IMR-90 (cell line): ENCODE data around the gene KIAA1586. TPM values are rescaled to one million over a fixed set of nuclear protein-coding genes. Genes with fewer than 3 reads are reported as not detected.
"Not testable (repeated sequence)": the region's sequence is repeated elsewhere in the genome, so short reads cannot be mapped to it uniquely, and the experiment has no call there.

ENCODE experiments used
- ATAC-seq: fragments of 200-7000 bp; cut with Tn5 transposase; 2 replicates; pipeline ENCODE4 v1.9.1; 2020; ENCODE audit warnings: low read depth, mild to moderate bottlenecking, moderate library complexity
- Bru-seq: library from RNA; stranded (reverse); fragments of 400-500 nt; gene quantifications from one replicate; lab custom pipeline; 2021; lab: Mats Ljungman, UMichigan
- BruChase-seq, 2 experiments: library from RNA; stranded (reverse); fragments of 400-500 nt; gene quantifications; one replicate each; lab custom pipeline; 2021; lab: Mats Ljungman, UMichigan
- BruUV-seq: library from RNA; stranded (reverse); fragments of 400-500 nt; replicated peaks from 2 replicates; lab custom pipeline; 2021; lab: Mats Ljungman, UMichigan
- CTCF ChIA-PET: fragments of 300-600 bp; formaldehyde crosslinking; extraction: SDS; loops from one replicate; lab custom pipeline; 2021; ENCODE audit warnings: antibody characterized with exemption; lab: Yijun Ruan, JAX
- POLR2A ChIA-PET: fragments of 300-600 bp; sonication (Branson Sonifier 250); formaldehyde crosslinking; loops from one replicate; lab custom pipeline; 2022; ENCODE audit warnings: antibody characterized with exemption; ENCODE audit not compliant: unreplicated experiment; lab: Charles Lee
- DNase-seq: peaks from one replicate; pipeline ENCODE4 v3.0.0; 2013
- H2AFZ ChIP-seq: replicated peaks from 2 replicates; pipeline ENCODE3; 2013; ENCODE audit warnings: low read length, mild to moderate bottlenecking; ENCODE audit not compliant: poor library complexity
- H2AK5ac ChIP-seq: 2 replicates; pipeline ENCODE4 v1.6.1; 2013; ENCODE audit warnings: low read depth, low read length, inconsistent platforms
- H2AK9ac ChIP-seq: replicated peaks from 2 replicates; pipeline ENCODE3; 2013; ENCODE audit warnings: mild to moderate bottlenecking, low read depth, low read length, moderate library complexity; ENCODE audit not compliant: poor library complexity
- H2BK120ac ChIP-seq: 2 replicates; pipeline ENCODE4 v1.6.1; 2013; ENCODE audit warnings: low read depth, low read length, inconsistent platforms
- H2BK15ac ChIP-seq: 3 replicates; pipeline ENCODE4 v1.6.1; 2013; ENCODE audit warnings: low read depth, low read length, inconsistent platforms
- H2BK20ac ChIP-seq: 2 replicates; pipeline ENCODE4 v1.6.1; 2013; ENCODE audit warnings: low read depth, mild to moderate bottlenecking, inconsistent platforms, low read length, moderate library complexity
- H2BK5ac ChIP-seq: 2 replicates; pipeline ENCODE4 v1.6.1; 2013; ENCODE audit warnings: mild to moderate bottlenecking, low read depth, low read length, inconsistent platforms; ENCODE audit not compliant: poor library complexity, severe bottlenecking
- H3K14ac ChIP-seq: replicated peaks from 2 replicates; pipeline ENCODE4 v1.6.1; 2013; ENCODE audit warnings: low read depth, low read length, inconsistent platforms
- H3K18ac ChIP-seq: 2 replicates; pipeline ENCODE4 v1.6.1; 2013; ENCODE audit warnings: low read depth, low read length, control low read depth
- H3K23ac ChIP-seq: 2 replicates; pipeline ENCODE4 v1.6.1; 2013; ENCODE audit warnings: low read depth, low read length, inconsistent platforms
- H3K27ac ChIP-seq: 2 replicates; pipeline ENCODE4 v1.5.1; 2013; ENCODE audit warnings: mild to moderate bottlenecking, control low read depth, low read length; ENCODE audit not compliant: insufficient read depth
- H3K27me3 ChIP-seq: 2 replicates; pipeline ENCODE4 v1.6.1; 2013; ENCODE audit warnings: low read length; ENCODE audit not compliant: control insufficient read depth, insufficient read depth
- H3K36me3 ChIP-seq: 2 replicates; pipeline ENCODE4 v1.6.1; 2013; ENCODE audit warnings: low read length, mixed read lengths; ENCODE audit not compliant: control insufficient read depth, insufficient read depth
- H3K4ac ChIP-seq: 2 replicates; pipeline ENCODE4 v1.6.1; 2013; ENCODE audit warnings: low read depth, low read length, inconsistent platforms
- H3K4me1 ChIP-seq: 2 replicates; pipeline ENCODE4 v1.6.1; 2013; ENCODE audit warnings: low read length, mixed read lengths; ENCODE audit not compliant: control insufficient read depth, insufficient read depth
- H3K4me2 ChIP-seq: 2 replicates; pipeline ENCODE4 v1.6.1; 2013; ENCODE audit warnings: low read depth, mild to moderate bottlenecking, control low read depth, low read length, moderate library complexity
- H3K4me3 ChIP-seq: 2 replicates; pipeline ENCODE4 v1.5.1; 2013; ENCODE audit warnings: low read depth, mild to moderate bottlenecking, control low read depth, low read length, moderate library complexity; ENCODE audit not compliant: insufficient read depth
- H3K56ac ChIP-seq: 2 replicates; pipeline ENCODE4 v1.6.1; 2013; ENCODE audit warnings: low read length, inconsistent platforms; ENCODE audit not compliant: insufficient read depth; ENCODE audit errors: extremely low read depth
- H3K79me1 ChIP-seq, 2 experiments: 2 replicates each; pipeline ENCODE4 v1.6.1; 2013; ENCODE audit warnings: low read length in 2 of 2, inconsistent platforms in 1 of 2, low read depth in 1 of 2
- H3K9ac ChIP-seq: 2 replicates; pipeline ENCODE4 v1.6.1; 2013; ENCODE audit warnings: low read depth, low read length, control low read depth
- H3K9me1 ChIP-seq: 2 replicates; pipeline ENCODE4 v1.6.1; 2013; ENCODE audit warnings: low read length, inconsistent platforms; ENCODE audit not compliant: insufficient read depth
- H3K9me3 ChIP-seq: 2 replicates; pipeline ENCODE4 v1.6.1; 2013; ENCODE audit warnings: low read length; ENCODE audit not compliant: control insufficient read depth, insufficient read depth
- H4K20me1 ChIP-seq: 2 replicates; pipeline ENCODE4 v1.6.1; 2013; ENCODE audit warnings: low read length, inconsistent platforms; ENCODE audit not compliant: insufficient read depth
- H4K5ac ChIP-seq: 2 replicates; pipeline ENCODE4 v1.6.1; 2013; ENCODE audit warnings: mild to moderate bottlenecking, low read depth, low read length, control low read depth
- H4K8ac ChIP-seq, 2 experiments: 2 replicates each; pipeline ENCODE4 v1.6.1; 2013; ENCODE audit warnings: low read depth in 2 of 2, low read length in 2 of 2, control low read depth in 1 of 2, inconsistent platforms in 1 of 2
- H4K91ac ChIP-seq: 2 replicates; pipeline ENCODE4 v1.6.1; 2013; ENCODE audit warnings: low read depth, low read length, inconsistent platforms; ENCODE audit not compliant: insufficient read depth
- MXI1 ChIP-seq: IDR thresholded peaks from 2 replicates; pipeline ENCODE4 v1.6.1; 2012; ENCODE audit warnings: low read depth, mild to moderate bottlenecking, low read length, moderate library complexity, borderline replicate concordance
- POLR2A ChIP-seq: IDR thresholded peaks from 2 replicates; pipeline ENCODE4 v1.6.1; 2012; ENCODE audit warnings: mild to moderate bottlenecking, low read depth, low read length
- whole genome bisulfite sequencing, 2 experiments: methylation state at CpG; one replicate each; pipeline versions ENCODE4 v1.1.5 to v1.1.7; 2013; ENCODE audit warnings: missing lambda C conversion rate in 2 of 2; ENCODE audit not compliant: insufficient read length in 1 of 2; ENCODE audit errors: extremely low coverage in 2 of 2; 5-methylcytosine and 5-hydroxymethylcytosine counted together
- dilution Hi-C: fragments of 300-500 bp; cut with HindIII; formaldehyde crosslinking; loops from one replicate; pipeline ENCODE4 v1.14.3; 2018; ENCODE audit warnings: low sequenced_read_pairs; ENCODE audit not compliant: unreplicated experiment
- in situ Hi-C: fragments of 300-500 bp; cut with MboI; formaldehyde crosslinking; loops from 3 replicates; pipeline ENCODE4 v1.14.3; 2019; ENCODE audit warnings: low sequenced_read_pairs, inconsistent platforms, mixed read lengths
- intact Hi-C: fragments of 100-400 bp; cut with micrococcal nuclease; formaldehyde crosslinking; loops from 2 replicates; pipeline ENCODE4 v1.10.0; 2022
- long read RNA-seq: library from polyadenylated mRNA; unstranded; transcript quantifications from one replicate; pipeline ENCODE4 v2.0.0, GENCODE V29; 2021; ENCODE audit not compliant: unreplicated experiment
- polyA plus RNA-seq, 3 experiments: library from polyadenylated mRNA; depleted of rRNA; stranded (reverse); fragments of >200 nt; gene quantifications; 2 replicates each; pipeline ENCODE4 v1.2.3, GENCODE V29; 2012; ENCODE audit warnings: low replicate concordance in 1 of 3
- total RNA-seq: library from RNA; depleted of rRNA; stranded (reverse); fragments of >200 nt; gene quantifications from 2 replicates; pipeline ENCODE4 v1.2.3, GENCODE V29; 2012; rRNA removed

The KIAA1586 gene, protein sequence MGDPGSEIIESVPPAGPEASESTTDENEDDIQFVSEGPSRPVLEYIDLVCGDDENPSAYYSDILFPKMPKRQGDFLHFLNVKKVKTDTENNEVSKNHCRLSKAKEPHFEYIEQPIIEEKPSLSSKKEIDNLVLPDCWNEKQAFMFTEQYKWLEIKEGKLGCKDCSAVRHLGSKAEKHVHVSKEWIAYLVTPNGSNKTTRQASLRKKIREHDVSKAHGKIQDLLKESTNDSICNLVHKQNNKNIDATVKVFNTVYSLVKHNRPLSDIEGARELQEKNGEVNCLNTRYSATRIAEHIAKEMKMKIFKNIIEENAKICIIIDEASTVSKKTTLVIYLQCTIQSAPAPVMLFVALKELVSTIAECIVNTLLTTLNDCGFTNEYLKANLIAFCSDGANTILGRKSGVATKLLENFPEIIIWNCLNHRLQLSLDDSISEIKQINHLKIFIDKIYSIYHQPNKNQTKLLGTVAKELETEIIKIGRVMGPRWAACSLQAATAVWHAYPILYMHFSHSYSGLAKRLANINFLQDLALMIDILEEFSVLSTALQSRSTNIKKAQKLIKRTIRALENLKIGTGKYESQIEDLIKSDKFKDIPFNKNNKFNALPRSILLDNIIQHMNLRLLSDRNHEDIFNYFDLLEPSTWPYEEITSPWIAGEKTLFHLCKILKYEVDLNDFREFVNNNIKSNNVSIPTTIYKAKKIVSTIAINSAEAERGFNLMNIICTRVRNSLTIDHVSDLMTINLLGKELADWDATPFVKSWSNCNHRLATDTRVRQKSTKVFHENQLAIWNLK
- total RNA-seq (3.8 and 15.0 TPM in 2 replicates), polyA plus RNA-seq (2012; rRNA removed) (3.5 and 3.6 TPM in 2 replicates), Bru-seq, nascent RNA (percentile 80 among the genes with signal in this experiment), BruChase-seq, experiment 1, labeled RNA remaining after a 6-hour chase (percentile 81 among the genes with signal in this experiment), BruChase-seq, experiment 2, labeled RNA remaining after a 2-hour chase (percentile 94 among the genes with signal in this experiment)
- 0.28 and 0.32 TPM in 2 replicates for polyA plus RNA-seq (2012; cell fraction: cytosol; rRNA removed)
- 0.15 and 2.2 TPM in 2 replicates for polyA plus RNA-seq (2012; cell fraction: nucleus; rRNA removed; ENCODE audit: low replicate concordance)
- long read RNA-seq, transcript KIAA1586-203 (3 exons, 2,883 nt) = minor isoform, 5 of 25 reads
- long read RNA-seq, transcript KIAA1586-201 (4 exons, 2,933 nt) = major isoform, 16 of 25 reads
- long read RNA-seq, partial matches to known transcripts = 2 of 25 reads
- long read RNA-seq, other reads (novel, unspliced or antisense) = 2 of 25 reads

DNA sequence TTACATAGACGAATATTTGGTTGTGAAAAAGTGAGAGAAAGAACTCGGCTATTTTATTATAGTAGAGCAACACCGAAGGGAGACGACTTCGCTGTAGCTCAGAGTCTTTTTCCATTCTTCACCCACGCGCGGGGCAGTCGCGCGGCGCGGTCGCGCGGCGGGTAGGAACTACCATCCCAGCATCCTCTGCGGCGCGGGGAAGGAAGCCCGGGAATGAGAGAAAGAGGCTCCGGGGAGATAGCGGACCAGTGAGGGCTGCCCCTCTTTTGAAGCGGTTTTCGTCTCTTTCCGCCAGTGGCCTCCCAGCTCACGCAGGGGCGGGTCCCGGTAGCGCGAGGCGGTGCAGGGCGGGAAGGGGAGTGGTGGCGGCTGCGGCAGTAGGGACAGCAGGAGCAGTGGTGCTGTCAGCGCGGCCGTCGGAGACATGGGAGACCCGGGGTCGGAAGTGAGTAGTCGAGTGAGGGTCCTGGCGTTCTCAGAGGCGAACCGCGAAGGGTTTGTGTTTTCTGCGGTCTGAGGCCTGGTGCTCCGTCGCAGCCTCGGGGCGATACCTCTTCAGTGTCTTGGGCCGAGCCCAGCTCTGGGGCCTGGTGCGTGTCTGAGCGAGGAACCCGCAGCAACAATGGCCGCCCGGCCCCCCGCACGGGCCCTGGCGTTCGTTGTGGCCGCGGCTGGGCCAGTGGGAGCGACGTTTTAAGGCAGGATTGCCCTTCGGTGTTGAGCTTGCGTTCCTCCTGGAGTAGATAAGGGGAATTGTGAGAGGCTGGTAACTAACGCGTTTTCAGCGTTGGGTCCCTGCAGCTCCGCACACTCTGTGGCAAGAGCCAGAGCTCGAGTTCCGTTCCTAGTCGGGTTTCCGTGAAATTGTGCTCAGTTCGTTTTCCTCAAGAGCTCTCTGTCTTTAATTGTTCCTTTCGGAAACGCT lies at the start of gene KIAA1586:
Gene KIAA1586 (plus strand): TSS at position 362 of the 925 bp plus-strand sequence. CDS start 63 bp downstream, at position 425.
- H2AK9ac ChIP-seq = peak within 1 kb of the TSS; percentile 73
- H3K4ac ChIP-seq, H3K36me3 ChIP-seq, H3K9me3 ChIP-seq, H3K27me3 ChIP-seq, H4K91ac ChIP-seq, H3K9me1 ChIP-seq, POLR2A ChIA-PET, H2AK5ac ChIP-seq, BruUV-seq, H3K18ac ChIP-seq, in situ Hi-C loops, H4K5ac ChIP-seq, H3K4me1 ChIP-seq, H2BK120ac ChIP-seq, dilution Hi-C loops, H4K20me1 ChIP-seq, H2BK15ac ChIP-seq: not testable (repeated sequence)
- ATAC-seq (peak; percentile 98), DNase-seq (peak; percentile 86)
- H3K4me2 ChIP-seq = peak within 1 kb of the TSS; percentile 88
- peak within 1 kb of the TSS; percentile 69 to 82; a peak in 2 of 4 replicates for H4K8ac ChIP-seq
- peak within 1 kb of the TSS; percentile 78 for H3K4me3 ChIP-seq
- 0 out of 2 replicates have a peak within 1 kb of the TSS, but pooled peaks have one; percentile 5 for H3K14ac ChIP-seq
- 0% methylated on average over 5 of the region's 78 CpGs; no CpG with 5 or more reads in 1 of the 2 experiments for WGBS, 2 experiments
- TF ChIP-seq MXI1 (peak; percentile 75; the same call in 1 of the 2 replicates), POLR2A (peak; percentile 56)
- intact Hi-C loops = loop anchor here (1.0 to 5.0 kb wide), 2 partner anchors 91 to 126 kb away; partner anchors contain the start of genes BAG2 and BEND6
- CTCF ChIA-PET = interaction anchor here (1.0 kb wide), 1 partner anchor 156 kb away, joined by 4 read pairs; no protein-coding TSS in a partner anchor
- peaks cover 9 to 22% of the 10 kb centered on the region in 2 experiments for H3K79me1 ChIP-seq
- peak within 1 kb of the TSS; percentile 46 for H3K9ac ChIP-seq
- H3K23ac ChIP-seq = peak within 1 kb of the TSS; percentile 9; the same call in 1 of the 2 replicates
- peak within 1 kb of the TSS; percentile 33 for H2BK5ac ChIP-seq
- peak within 1 kb of the TSS; percentile 85 for H3K56ac ChIP-seq
- H2AFZ ChIP-seq = peak within 1 kb of the TSS; percentile 78
- H3K27ac ChIP-seq = peak within 1 kb of the TSS; percentile 10
- 0 out of 2 replicates have a peak within 1 kb of the TSS, but pooled peaks have one; percentile 27 for H2BK20ac ChIP-seq
